OCI-LY3 (cell line): ENCODE measurements around the gene RABL6.

Experiments
- EZH2phosphoT487 ChIP-seq: fragments of 200-600 bp; shearing (Covaris generic); IDR thresholded peaks from 2 replicates; pipeline ENCODE4 v1.6.1; 2018; ENCODE audit warnings: antibody characterized with exemption, mixed run types, low read depth
- TF ChIP-seq, protein P1 (sequence below): fragments of 200-600, 300-600 bp; sonication (generic); IDR thresholded peaks from 2 replicates; pipeline ENCODE4 v1.5.1; 2014; ENCODE audit warnings: antibody characterized with exemption, low read length, low read depth

- TF ChIP-seq, protein P1, sequence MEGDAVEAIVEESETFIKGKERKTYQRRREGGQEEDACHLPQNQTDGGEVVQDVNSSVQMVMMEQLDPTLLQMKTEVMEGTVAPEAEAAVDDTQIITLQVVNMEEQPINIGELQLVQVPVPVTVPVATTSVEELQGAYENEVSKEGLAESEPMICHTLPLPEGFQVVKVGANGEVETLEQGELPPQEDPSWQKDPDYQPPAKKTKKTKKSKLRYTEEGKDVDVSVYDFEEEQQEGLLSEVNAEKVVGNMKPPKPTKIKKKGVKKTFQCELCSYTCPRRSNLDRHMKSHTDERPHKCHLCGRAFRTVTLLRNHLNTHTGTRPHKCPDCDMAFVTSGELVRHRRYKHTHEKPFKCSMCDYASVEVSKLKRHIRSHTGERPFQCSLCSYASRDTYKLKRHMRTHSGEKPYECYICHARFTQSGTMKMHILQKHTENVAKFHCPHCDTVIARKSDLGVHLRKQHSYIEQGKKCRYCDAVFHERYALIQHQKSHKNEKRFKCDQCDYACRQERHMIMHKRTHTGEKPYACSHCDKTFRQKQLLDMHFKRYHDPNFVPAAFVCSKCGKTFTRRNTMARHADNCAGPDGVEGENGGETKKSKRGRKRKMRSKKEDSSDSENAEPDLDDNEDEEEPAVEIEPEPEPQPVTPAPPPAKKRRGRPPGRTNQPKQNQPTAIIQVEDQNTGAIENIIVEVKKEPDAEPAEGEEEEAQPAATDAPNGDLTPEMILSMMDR: no peak
- TF ChIP-seq EZH2phosphoT487: no peak
These were observed 42.5 kb downstream of the RABL6 start for GRCh38 chr9:136849960-136850865.
